BJ (cell line): ENCODE data around the gene IYD. TPM values are rescaled to one million over a fixed set of nuclear protein-coding genes. Genes with fewer than 3 reads are reported as not detected.
"Not testable (repeated sequence)": the region's sequence is repeated elsewhere in the genome, so short reads cannot be mapped to it uniquely, and the experiment has no call there.

ENCODE experiments used
- CTCF ChIA-PET: fragments of 350-600 bp; formaldehyde crosslinking; extraction: SDS; loops from one replicate; lab custom pipeline; 2021; ENCODE audit warnings: antibody characterized with exemption, inconsistent platforms; lab: Yijun Ruan, JAX
- POLR2A ChIA-PET: fragments of 300-600 bp; sonication (Branson Sonifier 250); formaldehyde crosslinking; extraction: SDS; loops from one replicate; lab custom pipeline; 2021; ENCODE audit warnings: antibody characterized with exemption; lab: Charles Lee
- DNase-seq: peaks from one replicate; pipeline ENCODE4 v3.0.0-alpha.2; 2011; ENCODE audit warnings: low read depth
- H3K27me3 ChIP-seq: 2 replicates; pipeline ENCODE4 v1.6.0; 2011; ENCODE audit warnings: low read length; ENCODE audit not compliant: control insufficient read depth, insufficient read depth
- H3K36me3 ChIP-seq: 2 replicates; pipeline ENCODE4 v1.5.1; 2011; ENCODE audit warnings: low read length; ENCODE audit not compliant: control insufficient read depth, insufficient read depth
- H3K4me3 ChIP-seq: 2 replicates; pipeline ENCODE4 v1.5.1; 2011; ENCODE audit warnings: low read depth, mild to moderate bottlenecking, control low read depth, low read length
- polyA plus RNA-seq: library from polyadenylated mRNA; depleted of rRNA; stranded (reverse); fragments of >200 nt; gene quantifications from 2 replicates; pipeline ENCODE4 v1.2.3, GENCODE V29; 2011
- TF ChIP-seq, protein P1 (sequence below): IDR thresholded peaks from 2 replicates; pipeline ENCODE4 v1.5.1; 2011; ENCODE audit warnings: low read depth, mild to moderate bottlenecking, control low read depth, inconsistent platforms, low read length, moderate library complexity; ENCODE audit not compliant: insufficient read depth

IYD gene
- polyA plus RNA-seq, 1 experiment: not detected

DNA sequence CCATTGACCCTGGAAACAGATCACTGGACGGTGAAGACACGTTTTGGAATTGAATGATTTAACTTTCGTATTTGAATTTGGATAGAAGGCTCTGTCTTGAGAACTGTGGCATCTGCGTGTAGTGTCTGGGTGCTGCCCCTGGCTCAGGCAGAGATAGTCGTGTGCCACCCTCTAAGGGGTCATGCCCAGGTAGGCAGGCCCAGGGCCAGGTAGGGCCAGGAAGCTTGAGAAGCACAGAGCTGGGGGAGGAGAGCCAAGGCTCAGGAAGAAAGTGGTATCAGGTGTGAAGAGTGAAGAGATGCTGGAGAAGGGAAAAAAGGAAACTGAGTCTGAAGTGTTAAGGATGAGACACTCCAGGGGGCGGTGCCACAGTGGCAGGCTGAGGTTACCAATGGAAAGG is 75.5 kb downstream of the IYD start:
- Histone ChIP-seq H3K36me3 (no peaks in the 10 kb centered on the region), H3K27me3 (peaks cover 2% of the 10 kb centered on the region; the same call in 1 of the 2 replicates), H3K4me3 (no peak overlapping the region)
- POLR2A ChIA-PET: no interaction called here
- no peak for DNase-seq
- CTCF ChIA-PET: no interaction called here
- TF ChIP-seq, protein P1, sequence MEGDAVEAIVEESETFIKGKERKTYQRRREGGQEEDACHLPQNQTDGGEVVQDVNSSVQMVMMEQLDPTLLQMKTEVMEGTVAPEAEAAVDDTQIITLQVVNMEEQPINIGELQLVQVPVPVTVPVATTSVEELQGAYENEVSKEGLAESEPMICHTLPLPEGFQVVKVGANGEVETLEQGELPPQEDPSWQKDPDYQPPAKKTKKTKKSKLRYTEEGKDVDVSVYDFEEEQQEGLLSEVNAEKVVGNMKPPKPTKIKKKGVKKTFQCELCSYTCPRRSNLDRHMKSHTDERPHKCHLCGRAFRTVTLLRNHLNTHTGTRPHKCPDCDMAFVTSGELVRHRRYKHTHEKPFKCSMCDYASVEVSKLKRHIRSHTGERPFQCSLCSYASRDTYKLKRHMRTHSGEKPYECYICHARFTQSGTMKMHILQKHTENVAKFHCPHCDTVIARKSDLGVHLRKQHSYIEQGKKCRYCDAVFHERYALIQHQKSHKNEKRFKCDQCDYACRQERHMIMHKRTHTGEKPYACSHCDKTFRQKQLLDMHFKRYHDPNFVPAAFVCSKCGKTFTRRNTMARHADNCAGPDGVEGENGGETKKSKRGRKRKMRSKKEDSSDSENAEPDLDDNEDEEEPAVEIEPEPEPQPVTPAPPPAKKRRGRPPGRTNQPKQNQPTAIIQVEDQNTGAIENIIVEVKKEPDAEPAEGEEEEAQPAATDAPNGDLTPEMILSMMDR: no peak

DNA sequence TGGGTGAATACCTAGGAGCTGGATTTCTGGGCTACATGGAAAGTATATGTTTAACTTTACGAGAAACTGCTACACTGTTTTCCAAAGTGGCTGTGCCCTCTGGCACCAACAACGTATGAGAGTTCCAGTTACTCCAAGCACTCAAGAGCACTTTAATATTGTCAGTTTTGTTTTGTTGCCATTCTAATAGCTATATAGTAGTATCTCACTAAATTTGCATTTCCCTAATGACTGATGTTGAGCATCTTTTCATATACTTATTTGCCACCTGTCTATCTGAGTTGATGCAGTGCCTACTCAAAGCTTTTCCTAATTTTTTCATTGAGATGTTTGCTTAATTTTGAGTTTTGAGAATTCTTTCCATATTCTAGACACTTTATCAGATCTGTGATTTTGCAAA is 76.7 kb downstream of the IYD start:
- ChIA-PET POLR2A (no interaction called here), CTCF (interaction anchor here (0.7 kb wide), 1 partner anchor 133 kb away, joined by 3 read pairs; no protein-coding TSS in a partner anchor)
- H3K4me3 ChIP-seq: no peak overlapping the region
- TF ChIP-seq, protein P1: no peak
- DNase-seq: no peak
- H3K36me3 ChIP-seq: no peaks in the 10 kb centered on the region
- H3K27me3 ChIP-seq: peaks cover 2% of the 10 kb centered on the region; the same call in 1 of the 2 replicates

DNA sequence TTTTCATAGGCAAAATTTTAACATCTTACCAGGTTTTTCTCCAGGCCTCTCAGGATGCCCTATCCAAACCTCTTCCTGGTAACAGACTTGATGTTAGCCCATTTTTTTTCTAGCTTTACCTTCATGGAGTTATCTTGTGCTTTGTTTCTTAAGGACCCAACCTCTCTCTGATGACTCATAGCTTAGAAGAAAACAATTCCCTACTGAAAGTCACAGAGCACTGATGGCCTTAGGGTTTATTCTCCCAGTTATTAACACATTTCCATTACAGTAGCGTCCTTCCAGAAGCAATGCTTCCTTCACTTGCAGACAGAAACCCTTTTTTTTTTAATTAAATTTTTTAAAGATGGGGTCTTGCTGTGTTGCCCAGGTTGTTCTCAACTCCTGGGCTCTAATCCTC is 79.4 kb downstream of the IYD start:
- Histone ChIP-seq H3K27me3 (peaks cover 2% of the 10 kb centered on the region; the same call in 1 of the 2 replicates), H3K4me3 (no peak overlapping the region), H3K36me3 (no peaks in the 10 kb centered on the region)
- no peak for DNase-seq
- TF ChIP-seq, protein P1: no peak
- POLR2A ChIA-PET: no interaction called here
- CTCF ChIA-PET: no interaction called here

DNA sequence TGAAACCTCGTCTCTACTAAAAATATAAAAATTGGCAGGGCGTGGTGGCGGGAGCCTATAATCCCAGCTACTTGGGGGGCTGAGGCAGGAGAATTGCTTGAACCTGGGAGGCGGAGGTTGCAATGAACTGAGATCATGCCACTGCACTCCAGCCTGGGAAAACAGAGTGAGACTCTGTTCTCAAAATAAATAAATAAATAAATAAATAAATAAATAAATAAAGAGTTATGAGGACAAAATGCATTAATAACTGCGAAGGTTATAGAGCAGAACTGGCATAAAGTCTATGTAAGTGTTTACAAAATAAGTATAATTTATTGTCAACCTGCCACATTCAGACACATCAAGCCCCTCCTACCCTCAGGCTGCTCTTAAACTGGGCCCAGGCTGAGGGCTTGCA is 80.2 kb downstream of the IYD start:
- POLR2A ChIA-PET, H3K4me3 ChIP-seq, H3K27me3 ChIP-seq, CTCF ChIA-PET, H3K36me3 ChIP-seq, DNase-seq: not testable (repeated sequence)

DNA sequence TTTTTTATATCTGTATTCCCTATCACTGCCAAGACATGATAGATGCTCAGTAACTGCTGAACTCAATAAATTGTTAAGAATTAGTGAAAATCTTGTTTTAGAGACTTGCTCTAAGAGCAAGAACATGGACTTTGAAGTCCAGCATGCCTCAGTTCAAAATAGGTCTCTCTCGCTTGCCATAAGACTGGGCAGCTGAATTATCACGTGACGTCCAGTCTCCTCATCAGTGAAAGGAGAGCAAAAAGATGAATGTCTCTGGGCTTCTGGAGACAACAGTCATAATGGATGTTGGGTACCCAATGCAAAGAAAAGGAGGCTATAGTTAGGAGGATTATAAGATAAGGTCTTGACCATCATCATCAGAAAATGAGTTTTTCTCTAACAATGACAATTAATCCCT is 82.1 kb downstream of the IYD start:
- ChIA-PET POLR2A (no interaction called here), CTCF (no interaction called here)
- no peak overlapping the region for H3K4me3 ChIP-seq
- H3K27me3 ChIP-seq: no peaks in the 10 kb centered on the region
- DNase-seq: no peak
- H3K36me3 ChIP-seq: no peaks in the 10 kb centered on the region
- TF ChIP-seq, protein P1: no peak

DNA sequence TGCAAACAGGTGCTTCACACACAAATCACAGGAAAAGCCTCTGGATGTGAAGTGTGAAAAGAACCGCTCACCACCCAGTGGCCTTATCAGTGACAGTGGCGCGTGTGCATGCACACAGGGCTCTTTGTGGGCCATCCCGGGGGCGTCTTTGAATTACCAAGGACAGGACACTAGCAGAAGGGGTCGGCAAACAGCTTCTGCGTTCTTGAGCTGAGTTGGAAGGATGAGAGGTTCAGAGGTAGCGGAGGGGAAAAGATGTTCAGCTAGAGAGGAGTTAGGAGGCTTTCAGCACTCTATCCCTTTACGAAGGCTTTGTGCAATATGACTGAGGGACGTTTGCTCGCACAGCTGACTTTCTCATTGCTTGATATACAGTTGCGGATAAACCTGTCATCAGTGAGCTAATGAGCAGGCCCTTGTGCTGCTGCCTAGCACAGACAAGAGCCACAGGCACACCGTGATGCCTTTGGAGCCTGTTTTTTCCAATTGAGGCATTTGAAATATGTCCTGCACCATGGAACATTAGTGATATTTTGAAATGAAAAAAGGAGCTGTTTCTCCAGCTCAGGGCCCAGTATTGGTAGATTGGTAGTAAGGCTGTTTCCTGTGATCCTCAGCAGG is 83.1 kb downstream of the IYD start:
- POLR2A ChIA-PET: no interaction called here
- H3K4me3 ChIP-seq: no peak overlapping the region
- no peaks in the 10 kb centered on the region for H3K36me3 ChIP-seq
- CTCF ChIA-PET: interaction anchor here (0.6 kb wide), 1 partner anchor 366 kb away, joined by 3 read pairs; no protein-coding TSS in a partner anchor
- no peaks in the 10 kb centered on the region for H3K27me3 ChIP-seq
- TF ChIP-seq, protein P1: no peak
- no peak for DNase-seq
